ENCODE results near the gene IFFO2.

DNA sequence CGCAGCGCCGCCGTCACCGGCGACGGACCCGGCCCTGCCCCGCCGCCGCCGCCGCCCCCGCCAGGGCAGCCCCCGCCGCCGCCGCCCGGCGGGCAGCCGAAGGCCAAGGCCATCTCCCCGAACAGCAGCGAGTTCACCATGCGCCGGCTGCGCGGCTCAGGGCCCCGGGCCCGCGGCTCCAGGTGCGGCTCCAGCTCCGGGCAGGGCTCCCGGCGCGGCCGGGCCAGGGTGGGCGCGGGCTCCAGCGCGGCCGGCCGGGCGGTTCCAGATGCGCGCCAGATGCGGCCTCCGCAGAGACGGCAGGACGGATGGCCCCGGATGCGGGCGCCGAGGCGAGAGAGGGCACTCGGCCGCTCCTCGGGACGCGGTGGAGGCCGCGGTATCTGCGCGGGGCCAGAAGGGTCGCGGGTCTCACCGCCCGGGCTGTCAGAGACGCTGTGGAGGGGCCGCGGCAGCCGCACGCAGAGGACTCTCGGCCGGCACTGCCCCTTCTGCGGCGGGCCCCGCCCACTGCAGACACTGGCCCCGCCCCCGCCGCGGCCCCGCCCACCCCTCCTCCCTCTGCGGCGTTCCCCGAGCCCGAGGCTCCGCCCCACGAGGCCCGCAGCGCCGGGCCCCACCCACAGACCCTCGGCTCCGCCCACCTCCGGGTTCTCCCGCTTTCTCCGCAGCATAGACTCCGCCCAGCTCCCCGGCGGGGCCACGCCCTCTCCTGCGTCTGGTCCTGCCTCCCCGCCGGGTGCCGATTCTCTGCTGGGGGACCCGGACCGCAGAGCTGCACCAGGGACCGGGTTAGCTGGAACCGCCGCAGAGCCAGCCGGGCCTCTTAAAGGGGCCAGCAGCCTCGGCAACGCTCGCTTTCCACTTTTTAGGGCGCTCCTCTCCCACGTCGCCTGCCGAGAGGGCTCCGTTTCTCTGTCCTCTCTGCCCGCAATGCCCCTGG is at the start of gene IFFO2:
- TF ChIP-seq, protein P1, sequence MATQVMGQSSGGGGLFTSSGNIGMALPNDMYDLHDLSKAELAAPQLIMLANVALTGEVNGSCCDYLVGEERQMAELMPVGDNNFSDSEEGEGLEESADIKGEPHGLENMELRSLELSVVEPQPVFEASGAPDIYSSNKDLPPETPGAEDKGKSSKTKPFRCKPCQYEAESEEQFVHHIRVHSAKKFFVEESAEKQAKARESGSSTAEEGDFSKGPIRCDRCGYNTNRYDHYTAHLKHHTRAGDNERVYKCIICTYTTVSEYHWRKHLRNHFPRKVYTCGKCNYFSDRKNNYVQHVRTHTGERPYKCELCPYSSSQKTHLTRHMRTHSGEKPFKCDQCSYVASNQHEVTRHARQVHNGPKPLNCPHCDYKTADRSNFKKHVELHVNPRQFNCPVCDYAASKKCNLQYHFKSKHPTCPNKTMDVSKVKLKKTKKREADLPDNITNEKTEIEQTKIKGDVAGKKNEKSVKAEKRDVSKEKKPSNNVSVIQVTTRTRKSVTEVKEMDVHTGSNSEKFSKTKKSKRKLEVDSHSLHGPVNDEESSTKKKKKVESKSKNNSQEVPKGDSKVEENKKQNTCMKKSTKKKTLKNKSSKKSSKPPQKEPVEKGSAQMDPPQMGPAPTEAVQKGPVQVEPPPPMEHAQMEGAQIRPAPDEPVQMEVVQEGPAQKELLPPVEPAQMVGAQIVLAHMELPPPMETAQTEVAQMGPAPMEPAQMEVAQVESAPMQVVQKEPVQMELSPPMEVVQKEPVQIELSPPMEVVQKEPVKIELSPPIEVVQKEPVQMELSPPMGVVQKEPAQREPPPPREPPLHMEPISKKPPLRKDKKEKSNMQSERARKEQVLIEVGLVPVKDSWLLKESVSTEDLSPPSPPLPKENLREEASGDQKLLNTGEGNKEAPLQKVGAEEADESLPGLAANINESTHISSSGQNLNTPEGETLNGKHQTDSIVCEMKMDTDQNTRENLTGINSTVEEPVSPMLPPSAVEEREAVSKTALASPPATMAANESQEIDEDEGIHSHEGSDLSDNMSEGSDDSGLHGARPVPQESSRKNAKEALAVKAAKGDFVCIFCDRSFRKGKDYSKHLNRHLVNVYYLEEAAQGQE (IDR thresholded peaks at IDR 0.05; ENCODE audit: insufficient read depth in 1 of 2, low read depth in 2 of 2, low read length in 2 of 2): 0 out of 4 replicates have a peak, but pooled peaks of 1 of the 2 experiments have one; percentile 9
- TF ChIP-seq TAF1 (IDR thresholded peaks at IDR 0.05; ENCODE audit: borderline replicate concordance, insufficient read depth, low read length) (peak; percentile 75), POLR2AphosphoS5 (IDR thresholded peaks at IDR 0.05; ENCODE audit: low read depth, low read length) (peak; percentile 79), SIN3A (IDR thresholded peaks at IDR 0.05; ENCODE audit: borderline replicate concordance, insufficient read depth, low read length) (no peak), FOXP2 (optimal IDR thresholded peaks at IDR 0.05; ENCODE audit: borderline replicate concordance, extremely low read depth, extremely low read length, insufficient read depth) (no peak)
